ENCODE measurements around the gene MTHFD1L. TPM values are rescaled to one million over a fixed set of nuclear protein-coding genes. Genes with fewer than 3 reads are reported as not detected.

MTHFD1L gene
- 37.0 to 49.6 TPM (median 40.7 TPM) in 5 replicates for total RNA-seq (2022; extraction: Qiagen RNA extraction)

DNA sequence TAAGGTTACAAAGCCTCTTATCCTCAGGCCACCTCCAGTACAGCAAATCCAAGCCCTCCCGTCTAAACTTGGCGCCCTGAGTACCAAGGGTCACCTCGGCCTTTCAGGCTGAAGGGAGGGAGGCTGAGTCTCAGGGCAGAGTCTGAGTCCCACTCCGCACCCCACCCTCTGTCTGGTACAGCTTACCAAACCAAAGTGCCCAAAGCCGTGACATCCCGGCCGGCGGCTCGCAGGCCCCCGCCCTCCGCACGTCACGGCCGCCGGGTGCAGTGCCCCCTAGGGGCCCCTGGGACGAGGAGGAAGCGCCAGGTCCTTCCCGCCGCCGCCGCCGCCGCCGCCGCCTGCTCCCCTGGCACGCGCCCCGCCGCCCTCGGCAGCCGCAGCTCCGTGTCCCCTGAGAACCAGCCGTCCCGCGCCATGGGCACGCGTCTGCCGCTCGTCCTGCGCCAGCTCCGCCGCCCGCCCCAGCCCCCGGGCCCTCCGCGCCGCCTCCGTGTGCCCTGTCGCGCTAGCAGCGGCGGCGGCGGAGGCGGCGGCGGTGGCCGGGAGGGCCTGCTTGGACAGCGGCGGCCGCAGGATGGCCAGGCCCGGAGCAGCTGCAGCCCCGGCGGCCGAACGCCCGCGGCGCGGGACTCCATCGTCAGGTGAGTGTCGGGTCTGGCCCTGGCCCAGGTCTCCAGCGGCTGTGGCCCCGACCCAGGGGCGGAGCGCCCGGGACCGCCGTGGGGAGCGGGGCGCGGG is at the start of gene MTHFD1L:
Gene MTHFD1L (plus strand): TSS at position 297 of the 741 bp plus-strand sequence. CDS start 121 bp downstream, at position 418.

